GM18526 (cell line): ENCODE measurements around the gene PNMA8C.

Experiments
- POLR2A ChIP-seq: IDR thresholded peaks from 3 replicates; pipeline ENCODE4 v1.6.1; 2011; ENCODE audit not compliant: insufficient read length; ENCODE audit errors: extremely low read depth

The PNMA8C gene

GRCh38 chr19:46385636-46386035 lies 43.1 kb downstream of the PNMA8C start:
- no peak for TF ChIP-seq POLR2A

GRCh38 chr19:46384396-46384795 lies 44.3 kb downstream of the PNMA8C start:
- TF ChIP-seq POLR2A: no peak

GRCh38 chr19:46383846-46384245 lies 44.9 kb downstream of the PNMA8C start:
- no peak for TF ChIP-seq POLR2A

- TF ChIP-seq POLR2A: no peak
Observed at GRCh38 chr19:46383171-46383815, 45.4 kb downstream of the PNMA8C start.

GRCh38 chr19:46381756-46382345 lies 46.9 kb downstream of the PNMA8C start:
- no peak for TF ChIP-seq POLR2A

GRCh38 chr19:46381346-46381745 lies 47.4 kb downstream of the PNMA8C start:
- TF ChIP-seq POLR2A: no peak

- no peak for TF ChIP-seq POLR2A
Observed at GRCh38 chr19:46380690-46381089, 48.0 kb downstream of the PNMA8C start.

- no peak for TF ChIP-seq POLR2A
Observed at GRCh38 chr19:46378268-46378667, 50.5 kb downstream of the PNMA8C start.

GRCh38 chr19:46376241-46377153 lies 52.2 kb downstream of the PNMA8C start:
- no peak for TF ChIP-seq POLR2A
